ENCODE results near the gene MLH3. TPM values are rescaled to one million over a fixed set of nuclear protein-coding genes. Genes with fewer than 3 reads are reported as not detected.

The MLH3 gene
- total RNA-seq, 1 experiment from 2014 or later, result 23.0 TPM

DNA sequence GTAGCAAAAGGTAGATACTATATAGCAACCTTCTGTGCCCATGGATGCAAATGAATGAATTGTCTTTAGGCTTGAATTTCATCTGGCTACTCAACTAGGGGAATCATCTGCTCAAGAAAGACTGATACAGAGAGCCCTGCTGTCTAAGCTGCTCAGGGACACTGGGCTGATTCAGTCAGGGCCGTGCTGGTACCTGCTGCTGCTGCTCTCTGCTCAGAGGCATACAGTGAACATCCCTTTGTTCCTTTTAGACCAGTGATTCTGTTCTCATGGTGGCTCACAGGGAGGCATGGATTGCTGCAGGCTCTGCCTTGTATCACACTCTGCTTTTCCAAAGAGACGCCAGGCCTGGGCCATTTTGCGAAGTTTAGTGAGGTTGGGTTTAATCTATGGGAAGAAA lies 34.5 kb downstream of the MLH3 start:
- Histone ChIP-seq H2BK5ac (ENCODE audit: insufficient read length, low read length) (no peak overlapping the region), H4K91ac (ENCODE audit: insufficient read length, low read depth, low read length) (no peak overlapping the region), H3K4me2 (ENCODE audit: insufficient read depth, insufficient read length, low read length) (no peak overlapping the region), H3K56ac (ENCODE audit: insufficient read length, low read depth, low read length) (no peak overlapping the region), H3K79me1 (ENCODE audit: insufficient read depth, low read depth, low read length, poor library complexity, severe bottlenecking) (no peaks in the 10 kb centered on the region), H3K27ac (ENCODE audit: insufficient read length, low read depth, low read length) (no peak overlapping the region), H2AK5ac (ENCODE audit: insufficient read length, low read length) (no peak overlapping the region), H3K4me1 (ENCODE audit: insufficient read depth, low read length) (no peaks in the 10 kb centered on the region), H3K14ac (ENCODE audit: insufficient read depth, low read length) (no peak overlapping the region), H3K79me2 (ENCODE audit: insufficient read depth, low read length) (no peaks in the 10 kb centered on the region), H2BK15ac (ENCODE audit: low read depth, low read length) (no peak overlapping the region), H3K18ac (ENCODE audit: insufficient read length, low read depth, low read length) (no peak overlapping the region), H3K4ac (ENCODE audit: low read depth, low read length) (no peak overlapping the region), H3K23me2 (ENCODE audit: insufficient read length, low read depth, low read length, poor library complexity, severe bottlenecking) (no peaks in the 10 kb centered on the region), H3K9me3 (ENCODE audit: control insufficient read depth, low read depth, low read length) (no peaks in the 10 kb centered on the region), H4K5ac (ENCODE audit: insufficient read length, low read depth, low read length) (no peak overlapping the region), H2BK20ac (ENCODE audit: low read depth, low read length, poor library complexity, severe bottlenecking) (no peak overlapping the region), H3K27me3 (ENCODE audit: insufficient read depth, low read length) (no peaks in the 10 kb centered on the region), H2BK120ac (ENCODE audit: low read depth, low read length, poor library complexity, severe bottlenecking) (no peak overlapping the region), H3K9ac (ENCODE audit: extremely low read depth, insufficient read length, low read length) (no peak overlapping the region), H4K20me1 (ENCODE audit: control insufficient read depth, insufficient read depth, insufficient read length) (no peaks in the 10 kb centered on the region), H2AFZ (ENCODE audit: low read length) (no peak overlapping the region), H3T11ph (ENCODE audit: low read length) (no peak overlapping the region), H2BK12ac (ENCODE audit: insufficient read length, low read depth, low read length) (no peak overlapping the region), H3K23ac (ENCODE audit: insufficient read length, low read depth, low read length) (no peak overlapping the region), H4K8ac (replicated peaks; ENCODE audit: insufficient read length, low read depth, low read length) (no peak overlapping the region)
- H3K4me3 Mint-ChIP-seq, result no peak overlapping the region
- no peaks in the 10 kb centered on the region for H3K27me3 Mint-ChIP-seq (ENCODE audit: low read depth)
- no peak for TF ChIP-seq CTCF (conservative IDR thresholded peaks at IDR 0.05)
- peaks cover 9 to 53% (median 31%) of the 10 kb centered on the region in 3 experiments; a peak in 5 of 7 replicates for H3K36me3 Mint-ChIP-seq (ENCODE audit: insufficient read depth in 1 of 3, low read depth in 3 of 3)
- WGBS (ENCODE audit: extremely low coverage, insufficient read length, low lambda C conversion rate), result no CpG with 5 or more reads among the region's 3 CpGs
- no peak for DNase-seq
- no peaks in the 10 kb centered on the region for H3K9me3 Mint-ChIP-seq
- H3K4me1 Mint-ChIP-seq, result no peaks in the 10 kb centered on the region
- no peak overlapping the region for H3K27ac Mint-ChIP-seq

Measured in H9 (cell line).